IMR-90 (cell line): ENCODE data around the gene CTSH. TPM values are rescaled to one million over a fixed set of nuclear protein-coding genes. Genes with fewer than 3 reads are reported as not detected.

ENCODE experiments used
- ATAC-seq: fragments of 200-7000 bp; cut with Tn5 transposase; 2 replicates; pipeline ENCODE4 v1.9.1; 2020; ENCODE audit warnings: low read depth, mild to moderate bottlenecking, moderate library complexity
- BruUV-seq: library from RNA; stranded (reverse); fragments of 400-500 nt; replicated peaks from 2 replicates; lab custom pipeline; 2021; lab: Mats Ljungman, UMichigan
- CTCF ChIA-PET: fragments of 300-600 bp; formaldehyde crosslinking; extraction: SDS; loops from one replicate; lab custom pipeline; 2021; ENCODE audit warnings: antibody characterized with exemption; lab: Yijun Ruan, JAX
- POLR2A ChIA-PET: fragments of 300-600 bp; sonication (Branson Sonifier 250); formaldehyde crosslinking; loops from one replicate; lab custom pipeline; 2022; ENCODE audit warnings: antibody characterized with exemption; ENCODE audit not compliant: unreplicated experiment; lab: Charles Lee
- DNase-seq: peaks from one replicate; pipeline ENCODE4 v3.0.0; 2013
- H2AFZ ChIP-seq: replicated peaks from 2 replicates; pipeline ENCODE3; 2013; ENCODE audit warnings: low read length, mild to moderate bottlenecking; ENCODE audit not compliant: poor library complexity
- H2AK5ac ChIP-seq: 2 replicates; pipeline ENCODE4 v1.6.1; 2013; ENCODE audit warnings: low read depth, low read length, inconsistent platforms
- H2AK9ac ChIP-seq: replicated peaks from 2 replicates; pipeline ENCODE3; 2013; ENCODE audit warnings: mild to moderate bottlenecking, low read depth, low read length, moderate library complexity; ENCODE audit not compliant: poor library complexity
- H2BK120ac ChIP-seq: 2 replicates; pipeline ENCODE4 v1.6.1; 2013; ENCODE audit warnings: low read depth, low read length, inconsistent platforms
- H2BK15ac ChIP-seq: 3 replicates; pipeline ENCODE4 v1.6.1; 2013; ENCODE audit warnings: low read depth, low read length, inconsistent platforms
- H2BK20ac ChIP-seq: 2 replicates; pipeline ENCODE4 v1.6.1; 2013; ENCODE audit warnings: low read depth, mild to moderate bottlenecking, inconsistent platforms, low read length, moderate library complexity
- H2BK5ac ChIP-seq: 2 replicates; pipeline ENCODE4 v1.6.1; 2013; ENCODE audit warnings: mild to moderate bottlenecking, low read depth, low read length, inconsistent platforms; ENCODE audit not compliant: poor library complexity, severe bottlenecking
- H3K14ac ChIP-seq: replicated peaks from 2 replicates; pipeline ENCODE4 v1.6.1; 2013; ENCODE audit warnings: low read depth, low read length, inconsistent platforms
- H3K18ac ChIP-seq: 2 replicates; pipeline ENCODE4 v1.6.1; 2013; ENCODE audit warnings: low read depth, low read length, control low read depth
- H3K23ac ChIP-seq: 2 replicates; pipeline ENCODE4 v1.6.1; 2013; ENCODE audit warnings: low read depth, low read length, inconsistent platforms
- H3K27ac ChIP-seq: 2 replicates; pipeline ENCODE4 v1.5.1; 2013; ENCODE audit warnings: mild to moderate bottlenecking, control low read depth, low read length; ENCODE audit not compliant: insufficient read depth
- H3K27me3 ChIP-seq: 2 replicates; pipeline ENCODE4 v1.6.1; 2013; ENCODE audit warnings: low read length; ENCODE audit not compliant: control insufficient read depth, insufficient read depth
- H3K36me3 ChIP-seq: 2 replicates; pipeline ENCODE4 v1.6.1; 2013; ENCODE audit warnings: low read length, mixed read lengths; ENCODE audit not compliant: control insufficient read depth, insufficient read depth
- H3K4ac ChIP-seq: 2 replicates; pipeline ENCODE4 v1.6.1; 2013; ENCODE audit warnings: low read depth, low read length, inconsistent platforms
- H3K4me1 ChIP-seq: 2 replicates; pipeline ENCODE4 v1.6.1; 2013; ENCODE audit warnings: low read length, mixed read lengths; ENCODE audit not compliant: control insufficient read depth, insufficient read depth
- H3K4me2 ChIP-seq: 2 replicates; pipeline ENCODE4 v1.6.1; 2013; ENCODE audit warnings: low read depth, mild to moderate bottlenecking, control low read depth, low read length, moderate library complexity
- H3K4me3 ChIP-seq: 2 replicates; pipeline ENCODE4 v1.5.1; 2013; ENCODE audit warnings: low read depth, mild to moderate bottlenecking, control low read depth, low read length, moderate library complexity; ENCODE audit not compliant: insufficient read depth
- H3K56ac ChIP-seq: 2 replicates; pipeline ENCODE4 v1.6.1; 2013; ENCODE audit warnings: low read length, inconsistent platforms; ENCODE audit not compliant: insufficient read depth; ENCODE audit errors: extremely low read depth
- H3K79me1 ChIP-seq, 2 experiments: 2 replicates each; pipeline ENCODE4 v1.6.1; 2013; ENCODE audit warnings: low read length in 2 of 2, inconsistent platforms in 1 of 2, low read depth in 1 of 2
- H3K9ac ChIP-seq: 2 replicates; pipeline ENCODE4 v1.6.1; 2013; ENCODE audit warnings: low read depth, low read length, control low read depth
- H3K9me1 ChIP-seq: 2 replicates; pipeline ENCODE4 v1.6.1; 2013; ENCODE audit warnings: low read length, inconsistent platforms; ENCODE audit not compliant: insufficient read depth
- H3K9me3 ChIP-seq: 2 replicates; pipeline ENCODE4 v1.6.1; 2013; ENCODE audit warnings: low read length; ENCODE audit not compliant: control insufficient read depth, insufficient read depth
- H4K20me1 ChIP-seq: 2 replicates; pipeline ENCODE4 v1.6.1; 2013; ENCODE audit warnings: low read length, inconsistent platforms; ENCODE audit not compliant: insufficient read depth
- H4K5ac ChIP-seq: 2 replicates; pipeline ENCODE4 v1.6.1; 2013; ENCODE audit warnings: mild to moderate bottlenecking, low read depth, low read length, control low read depth
- H4K8ac ChIP-seq, 2 experiments: 2 replicates each; pipeline ENCODE4 v1.6.1; 2013; ENCODE audit warnings: low read depth in 2 of 2, low read length in 2 of 2, control low read depth in 1 of 2, inconsistent platforms in 1 of 2
- H4K91ac ChIP-seq: 2 replicates; pipeline ENCODE4 v1.6.1; 2013; ENCODE audit warnings: low read depth, low read length, inconsistent platforms; ENCODE audit not compliant: insufficient read depth
- BHLHE40 ChIP-seq: fragments of 150-350 bp; IDR thresholded peaks from 2 replicates; pipeline ENCODE4 v1.6.1; 2016; ENCODE audit warnings: mild to moderate bottlenecking, low read depth, low read length
- CEBPB ChIP-seq: IDR thresholded peaks from 2 replicates; pipeline ENCODE4 v1.6.1; 2012; ENCODE audit warnings: low read depth, low read length, improper control_type of control experiment
- CHD1 ChIP-seq: IDR thresholded peaks from 2 replicates; pipeline ENCODE4 v1.6.1; 2012; ENCODE audit warnings: low read depth, low read length, improper control_type of control experiment
- FOS ChIP-seq: fragments of 150-350 bp; IDR thresholded peaks from 2 replicates; pipeline ENCODE4 v1.6.1; 2016; ENCODE audit warnings: low read depth, low read length
- MAFK ChIP-seq: IDR thresholded peaks from 2 replicates; pipeline ENCODE4 v1.6.1; 2012; ENCODE audit warnings: low read depth, low read length, improper control_type of control experiment
- MAZ ChIP-seq: IDR thresholded peaks from 2 replicates; pipeline ENCODE4 v1.6.1; 2012; ENCODE audit warnings: low read depth, mild to moderate bottlenecking, low read length, improper control_type of control experiment, moderate library complexity, borderline replicate concordance
- MXI1 ChIP-seq: IDR thresholded peaks from 2 replicates; pipeline ENCODE4 v1.6.1; 2012; ENCODE audit warnings: low read depth, mild to moderate bottlenecking, low read length, moderate library complexity, borderline replicate concordance
- NFE2L2 ChIP-seq: fragments of 150-350 bp; IDR thresholded peaks from 2 replicates; pipeline ENCODE4 v1.6.1; 2016; ENCODE audit warnings: low read depth, mild to moderate bottlenecking, low read length
- POLR2A ChIP-seq: IDR thresholded peaks from 2 replicates; pipeline ENCODE4 v1.6.1; 2012; ENCODE audit warnings: mild to moderate bottlenecking, low read depth, low read length
- RAD21 ChIP-seq: IDR thresholded peaks from 2 replicates; pipeline ENCODE4 v1.6.1; 2012; ENCODE audit warnings: low read length, improper control_type of control experiment
- RCOR1 ChIP-seq: IDR thresholded peaks from 2 replicates; pipeline ENCODE4 v1.6.1; 2012; ENCODE audit warnings: mild to moderate bottlenecking, low read length, improper control_type of control experiment; ENCODE audit not compliant: insufficient replicate concordance
- RFX5 ChIP-seq: IDR thresholded peaks from 2 replicates; pipeline ENCODE4 v1.8.0; 2012; ENCODE audit warnings: low read depth, mild to moderate bottlenecking, low read length, moderate library complexity
- SMC3 ChIP-seq: fragments of 150-350 bp; IDR thresholded peaks from 2 replicates; pipeline ENCODE4 v1.6.1; 2016; ENCODE audit warnings: low read depth, mild to moderate bottlenecking, antibody characterized with exemption, low read length, moderate library complexity
- WGBS, 2 experiments: methylation state at CpG; one replicate each; pipeline versions ENCODE4 v1.1.5 to v1.1.7; 2013; ENCODE audit warnings: missing lambda C conversion rate in 2 of 2; ENCODE audit not compliant: insufficient read length in 1 of 2; ENCODE audit errors: extremely low coverage in 2 of 2; 5-methylcytosine and 5-hydroxymethylcytosine counted together
- dilution Hi-C: fragments of 300-500 bp; cut with HindIII; formaldehyde crosslinking; loops from one replicate; pipeline ENCODE4 v1.14.3; 2018; ENCODE audit warnings: low sequenced_read_pairs; ENCODE audit not compliant: unreplicated experiment
- in situ Hi-C: fragments of 300-500 bp; cut with MboI; formaldehyde crosslinking; loops from 3 replicates; pipeline ENCODE4 v1.14.3; 2019; ENCODE audit warnings: low sequenced_read_pairs, inconsistent platforms, mixed read lengths
- intact Hi-C: fragments of 100-400 bp; cut with micrococcal nuclease; formaldehyde crosslinking; loops from 2 replicates; pipeline ENCODE4 v1.10.0; 2022
- polyA plus RNA-seq, 3 experiments: library from polyadenylated mRNA; depleted of rRNA; stranded (reverse); fragments of >200 nt; gene quantifications; 2 replicates each; pipeline ENCODE4 v1.2.3, GENCODE V29; 2012; ENCODE audit warnings: low replicate concordance in 1 of 3
- total RNA-seq: library from RNA; depleted of rRNA; stranded (reverse); fragments of >200 nt; gene quantifications from 2 replicates; pipeline ENCODE4 v1.2.3, GENCODE V29; 2012
- TF ChIP-seq, protein P1 (sequence below): fragments of 150-350 bp; IDR thresholded peaks from 2 replicates; pipeline ENCODE4 v1.6.1; 2016; ENCODE audit warnings: low read depth, mild to moderate bottlenecking, low read length, moderate library complexity, borderline replicate concordance
- TF ChIP-seq, protein P2 (sequence below): conservative IDR thresholded peaks from 2 replicates; pipeline ENCODE4 v1.5.1; 2012; ENCODE audit warnings: mild to moderate bottlenecking, low read depth, low read length, improper control_type of control experiment
- TF ChIP-seq, protein P3 (sequence below): fragments of 150-350 bp; IDR thresholded peaks from 2 replicates; pipeline ENCODE4 v1.6.1; 2017; ENCODE audit warnings: mild to moderate bottlenecking, antibody characterized with exemption, low read length, low read depth

CTSH gene
- total and polyA plus RNA-seq, 2 of the 4 experiments (the other 2 are of a cell fraction) = 11.7 to 13.9 TPM

GRCh38 chr15:78921940-78922339 lies 22.9 kb downstream of the CTSH start:
- Histone ChIP-seq H3K18ac (no peak overlapping the region), H4K91ac (no peak overlapping the region), H2BK120ac (no peak overlapping the region), H3K9me1 (peaks cover 15% of the 10 kb centered on the region), H4K5ac (no peak overlapping the region), H3K36me3 (peaks cover 51% of the 10 kb centered on the region), H2BK5ac (no peak overlapping the region), H3K27me3 (no peaks in the 10 kb centered on the region), H3K9ac (no peak overlapping the region), H4K20me1 (peaks cover 12% of the 10 kb centered on the region), H2AK9ac (no peak overlapping the region), H2BK15ac (no peak overlapping the region), H3K14ac (no peak overlapping the region), H3K79me1 (peaks cover 5 to 17% of the 10 kb centered on the region in 2 experiments), H3K4me2 (no peak overlapping the region), H4K8ac (no peak overlapping the region), H3K56ac (no peak overlapping the region), H3K9me3 (no peaks in the 10 kb centered on the region), H2AK5ac (no peak overlapping the region), H3K4me3 (no peak overlapping the region), H2AFZ (no peak overlapping the region), H3K4me1 (peaks cover 3% of the 10 kb centered on the region), H3K27ac (no peak overlapping the region), H2BK20ac (no peak overlapping the region), H3K23ac (no peak overlapping the region), H3K4ac (no peak overlapping the region)
- 94% methylated on average over 2 of the region's 14 CpGs; no CpG with 5 or more reads in 1 of the 2 experiments for WGBS, 2 experiments
- POLR2A ChIA-PET = no interaction called here
- DNase-seq (no peak), ATAC-seq (no peak)
- intact Hi-C loops (no loop called here), in situ Hi-C loops (no loop called here), dilution Hi-C loops (no loop called here)
- CTCF ChIA-PET = no interaction called here
- BruUV-seq = no TSS peak
- TF ChIP-seq RCOR1 (no peak), RFX5 (no peak), CEBPB (no peak), MAFK (no peak), CHD1 (no peak), SMC3 (no peak), MAZ (no peak), RAD21 (no peak), NFE2L2 (no peak), POLR2A (no peak), FOS (no peak), BHLHE40 (no peak), MXI1 (no peak)
- TF ChIP-seq, protein P1, sequence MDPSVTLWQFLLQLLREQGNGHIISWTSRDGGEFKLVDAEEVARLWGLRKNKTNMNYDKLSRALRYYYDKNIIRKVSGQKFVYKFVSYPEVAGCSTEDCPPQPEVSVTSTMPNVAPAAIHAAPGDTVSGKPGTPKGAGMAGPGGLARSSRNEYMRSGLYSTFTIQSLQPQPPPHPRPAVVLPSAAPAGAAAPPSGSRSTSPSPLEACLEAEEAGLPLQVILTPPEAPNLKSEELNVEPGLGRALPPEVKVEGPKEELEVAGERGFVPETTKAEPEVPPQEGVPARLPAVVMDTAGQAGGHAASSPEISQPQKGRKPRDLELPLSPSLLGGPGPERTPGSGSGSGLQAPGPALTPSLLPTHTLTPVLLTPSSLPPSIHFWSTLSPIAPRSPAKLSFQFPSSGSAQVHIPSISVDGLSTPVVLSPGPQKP = no peak
- TF ChIP-seq, protein P2, sequence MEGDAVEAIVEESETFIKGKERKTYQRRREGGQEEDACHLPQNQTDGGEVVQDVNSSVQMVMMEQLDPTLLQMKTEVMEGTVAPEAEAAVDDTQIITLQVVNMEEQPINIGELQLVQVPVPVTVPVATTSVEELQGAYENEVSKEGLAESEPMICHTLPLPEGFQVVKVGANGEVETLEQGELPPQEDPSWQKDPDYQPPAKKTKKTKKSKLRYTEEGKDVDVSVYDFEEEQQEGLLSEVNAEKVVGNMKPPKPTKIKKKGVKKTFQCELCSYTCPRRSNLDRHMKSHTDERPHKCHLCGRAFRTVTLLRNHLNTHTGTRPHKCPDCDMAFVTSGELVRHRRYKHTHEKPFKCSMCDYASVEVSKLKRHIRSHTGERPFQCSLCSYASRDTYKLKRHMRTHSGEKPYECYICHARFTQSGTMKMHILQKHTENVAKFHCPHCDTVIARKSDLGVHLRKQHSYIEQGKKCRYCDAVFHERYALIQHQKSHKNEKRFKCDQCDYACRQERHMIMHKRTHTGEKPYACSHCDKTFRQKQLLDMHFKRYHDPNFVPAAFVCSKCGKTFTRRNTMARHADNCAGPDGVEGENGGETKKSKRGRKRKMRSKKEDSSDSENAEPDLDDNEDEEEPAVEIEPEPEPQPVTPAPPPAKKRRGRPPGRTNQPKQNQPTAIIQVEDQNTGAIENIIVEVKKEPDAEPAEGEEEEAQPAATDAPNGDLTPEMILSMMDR = no peak
- TF ChIP-seq, protein P3, sequence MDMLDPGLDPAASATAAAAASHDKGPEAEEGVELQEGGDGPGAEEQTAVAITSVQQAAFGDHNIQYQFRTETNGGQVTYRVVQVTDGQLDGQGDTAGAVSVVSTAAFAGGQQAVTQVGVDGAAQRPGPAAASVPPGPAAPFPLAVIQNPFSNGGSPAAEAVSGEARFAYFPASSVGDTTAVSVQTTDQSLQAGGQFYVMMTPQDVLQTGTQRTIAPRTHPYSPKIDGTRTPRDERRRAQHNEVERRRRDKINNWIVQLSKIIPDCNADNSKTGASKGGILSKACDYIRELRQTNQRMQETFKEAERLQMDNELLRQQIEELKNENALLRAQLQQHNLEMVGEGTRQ = no peak
